ENCODE results near the gene TEF.
"Not testable (repeated sequence)": the region's sequence is repeated elsewhere in the genome, so short reads cannot be mapped to it uniquely, and the experiment has no call there.

Gene TEF

DNA sequence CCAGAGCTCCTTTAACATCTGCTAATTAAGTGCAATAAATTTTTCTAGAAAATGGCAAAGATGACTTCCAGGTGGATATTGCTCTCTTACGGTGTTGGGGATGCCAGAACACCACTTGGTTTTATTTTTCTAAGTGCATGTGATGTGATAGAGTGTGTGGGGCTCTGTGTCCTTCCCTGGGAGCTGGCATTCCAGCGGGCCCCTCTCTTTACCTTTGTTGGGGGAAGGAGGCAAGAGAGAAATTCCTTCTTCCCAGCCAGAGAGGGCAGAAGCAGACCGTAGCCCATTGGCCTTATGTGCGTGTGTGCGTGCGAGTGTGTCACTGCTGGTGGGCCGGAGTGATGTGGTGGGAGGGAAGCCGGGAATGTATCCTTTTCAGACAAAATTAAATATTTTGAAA lies 17.2 kb downstream of the TEF start:
- no peak overlapping the region for H3K27ac ChIP-seq
- TF ChIP-seq, protein P1, sequence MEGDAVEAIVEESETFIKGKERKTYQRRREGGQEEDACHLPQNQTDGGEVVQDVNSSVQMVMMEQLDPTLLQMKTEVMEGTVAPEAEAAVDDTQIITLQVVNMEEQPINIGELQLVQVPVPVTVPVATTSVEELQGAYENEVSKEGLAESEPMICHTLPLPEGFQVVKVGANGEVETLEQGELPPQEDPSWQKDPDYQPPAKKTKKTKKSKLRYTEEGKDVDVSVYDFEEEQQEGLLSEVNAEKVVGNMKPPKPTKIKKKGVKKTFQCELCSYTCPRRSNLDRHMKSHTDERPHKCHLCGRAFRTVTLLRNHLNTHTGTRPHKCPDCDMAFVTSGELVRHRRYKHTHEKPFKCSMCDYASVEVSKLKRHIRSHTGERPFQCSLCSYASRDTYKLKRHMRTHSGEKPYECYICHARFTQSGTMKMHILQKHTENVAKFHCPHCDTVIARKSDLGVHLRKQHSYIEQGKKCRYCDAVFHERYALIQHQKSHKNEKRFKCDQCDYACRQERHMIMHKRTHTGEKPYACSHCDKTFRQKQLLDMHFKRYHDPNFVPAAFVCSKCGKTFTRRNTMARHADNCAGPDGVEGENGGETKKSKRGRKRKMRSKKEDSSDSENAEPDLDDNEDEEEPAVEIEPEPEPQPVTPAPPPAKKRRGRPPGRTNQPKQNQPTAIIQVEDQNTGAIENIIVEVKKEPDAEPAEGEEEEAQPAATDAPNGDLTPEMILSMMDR (IDR thresholded peaks at IDR 0.05), result no peak
- TF ChIP-seq ZFX (IDR thresholded peaks at IDR 0.05; ENCODE audit: borderline replicate concordance), result no peak

GRCh38 chr22:41401781-41402648 lies 20.3 kb downstream of the TEF start:
- TF ChIP-seq, protein P1 (IDR thresholded peaks at IDR 0.05), result no peak
- TF ChIP-seq ZFX (IDR thresholded peaks at IDR 0.05; ENCODE audit: borderline replicate concordance), result no peak
- H3K27ac ChIP-seq, result no peak overlapping the region

- H3K27ac ChIP-seq, result not testable (repeated sequence)
These were observed 21.1 kb downstream of the TEF start for GRCh38 chr22:41402851-41403250.

- TF ChIP-seq ZFX (IDR thresholded peaks at IDR 0.05; ENCODE audit: borderline replicate concordance), result no peak
- TF ChIP-seq, protein P1 (IDR thresholded peaks at IDR 0.05), result peak; percentile 95
- no peak overlapping the region for H3K27ac ChIP-seq
These were observed 22.0 kb downstream of the TEF start for GRCh38 chr22:41403532-41404318.

DNA sequence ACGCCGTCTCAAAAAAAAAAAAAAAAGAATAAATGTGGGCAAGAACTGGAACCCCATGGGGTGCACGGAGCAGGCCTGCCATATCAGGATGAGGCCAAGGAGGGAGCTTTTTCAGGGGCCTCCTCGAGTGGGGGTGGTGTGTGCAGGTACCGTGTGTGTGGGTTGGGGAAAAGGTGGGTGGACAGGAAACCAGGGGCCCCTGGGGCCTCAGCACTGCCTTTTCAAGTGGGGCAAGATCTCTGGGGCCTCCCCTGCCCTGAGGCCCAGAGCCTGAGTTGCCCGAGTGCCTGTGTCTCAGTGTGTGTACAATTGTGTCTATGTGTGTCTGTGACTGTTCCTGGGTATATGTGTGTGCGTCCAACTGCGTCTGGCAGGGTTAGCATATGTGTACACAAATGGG lies 23.8 kb downstream of the TEF start:
- TF ChIP-seq, protein P1 (IDR thresholded peaks at IDR 0.05), result no peak
- no peak for TF ChIP-seq ZFX (IDR thresholded peaks at IDR 0.05; ENCODE audit: borderline replicate concordance)
- no peak overlapping the region for H3K27ac ChIP-seq

DNA sequence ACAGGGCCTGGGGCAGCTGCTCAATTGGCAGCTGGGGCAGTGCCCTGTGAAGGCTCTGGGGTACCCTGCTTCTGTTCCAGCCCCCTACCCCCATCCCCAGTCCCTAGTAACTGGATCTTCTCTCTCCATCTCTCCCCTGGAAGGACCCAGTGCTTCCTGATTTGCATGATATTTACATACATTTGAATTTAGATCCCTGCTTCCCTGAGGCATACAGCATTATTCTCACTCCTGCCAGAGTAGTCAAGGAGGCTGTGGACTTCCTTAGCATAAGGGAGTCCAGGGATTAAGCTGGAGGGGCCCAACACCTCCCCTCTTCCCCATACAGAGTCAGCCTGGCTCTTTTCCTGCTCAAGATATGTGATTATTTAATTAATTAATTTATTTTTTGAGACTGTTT lies 24.7 kb downstream of the TEF start:
- no peak overlapping the region for H3K27ac ChIP-seq
- no peak for TF ChIP-seq ZFX (IDR thresholded peaks at IDR 0.05; ENCODE audit: borderline replicate concordance)
- TF ChIP-seq, protein P1 (IDR thresholded peaks at IDR 0.05), result no peak

- TF ChIP-seq, protein P1 (IDR thresholded peaks at IDR 0.05), result no peak
- no peak for TF ChIP-seq ZFX (IDR thresholded peaks at IDR 0.05; ENCODE audit: borderline replicate concordance)
- H3K27ac ChIP-seq, result no peak overlapping the region
These were observed 25.7 kb downstream of the TEF start for GRCh38 chr22:41407433-41407832.

All from 22Rv1 (cell line).